Type B pancreatic cell (in vitro differentiated cells): Measurements from ENCODE around the gene DDR1. TPM values are rescaled to one million over a fixed set of nuclear protein-coding genes. Genes with fewer than 3 reads are reported as not detected.
"Not testable (repeated sequence)": the region's sequence is repeated elsewhere in the genome, so short reads cannot be mapped to it uniquely, and the experiment has no call there.

ENCODE experiments used
- DNase-seq: peaks from one replicate; pipeline ENCODE4 v3.0.0; 2021; ENCODE audit warnings: mixed read lengths; ENCODE audit not compliant: unreplicated experiment; ENCODE audit errors: extremely low spot score
- H3K27ac Mint-ChIP-seq: 2 replicates; pipeline ENCODE4 v1.8.0; 2021; ENCODE audit warnings: mild to moderate bottlenecking, mixed read lengths
- H3K27me3 Mint-ChIP-seq: 2 replicates; pipeline ENCODE4 v1.8.0; 2021; ENCODE audit warnings: mixed read lengths
- H3K36me3 Mint-ChIP-seq: 2 replicates; pipeline ENCODE4 v1.8.0; 2021; ENCODE audit warnings: mixed read lengths
- H3K4me1 Mint-ChIP-seq: one replicate; pipeline ENCODE4 v1.8.0; 2021; ENCODE audit warnings: mixed read lengths; ENCODE audit not compliant: unreplicated experiment
- H3K4me3 Mint-ChIP-seq: 2 replicates; pipeline ENCODE4 v1.8.0; 2021; ENCODE audit warnings: mild to moderate bottlenecking, mixed read lengths
- H3K9me3 Mint-ChIP-seq: 2 replicates; pipeline ENCODE4 v1.8.0; 2021; ENCODE audit warnings: mixed read lengths
- CTCF ChIP-seq: fragments of 200-600 bp; sonication (generic); conservative IDR thresholded peaks from 2 replicates; pipeline ENCODE4 v1.5.0; 2021; ENCODE audit warnings: antibody characterized with exemption, mild to moderate bottlenecking
- total RNA-seq: library from RNA; stranded (reverse); gene quantifications from 2 replicates; pipeline ENCODE4 v1.2.1, GENCODE V29; 2021; ENCODE audit warnings: low replicate concordance

The DDR1 gene
- total RNA-seq, 1 donor from 2014 or later, result 197 TPM

- Mint-ChIP-seq H3K4me3 (no peak overlapping the region), H3K27ac (peak overlapping the region; percentile 82), H3K9me3 (no peaks in the 10 kb centered on the region), H3K36me3 (no peaks in the 10 kb centered on the region), H3K27me3 (no peaks in the 10 kb centered on the region), H3K4me1 (peaks cover 47% of the 10 kb centered on the region)
- TF ChIP-seq CTCF, result no peak
- DNase-seq, result no peak
These were observed 36.8 kb upstream of the DDR1 start for GRCh38 chr6:30847421-30847970.

GRCh38 chr6:30847971-30848436 lies 36.3 kb upstream of the DDR1 start:
- peak overlapping the region; percentile 82 for H3K27ac Mint-ChIP-seq
- peaks cover 42% of the 10 kb centered on the region for H3K4me1 Mint-ChIP-seq
- H3K4me3 Mint-ChIP-seq, result no peak overlapping the region
- no peaks in the 10 kb centered on the region for H3K36me3 Mint-ChIP-seq
- no peak for DNase-seq
- H3K27me3 Mint-ChIP-seq, result no peaks in the 10 kb centered on the region
- no peak for TF ChIP-seq CTCF
- H3K9me3 Mint-ChIP-seq, result no peaks in the 10 kb centered on the region

GRCh38 chr6:30849903-30850651 lies 34.2 kb upstream of the DDR1 start:
- Mint-ChIP-seq H3K4me3 (no peak overlapping the region), H3K36me3 (no peaks in the 10 kb centered on the region), H3K27me3 (no peaks in the 10 kb centered on the region), H3K27ac (no peak overlapping the region), H3K9me3 (no peaks in the 10 kb centered on the region), H3K4me1 (peaks cover 32% of the 10 kb centered on the region)
- no peak for DNase-seq
- TF ChIP-seq CTCF, result no peak

- not testable (repeated sequence) for H3K27ac Mint-ChIP-seq, H3K4me3 Mint-ChIP-seq, H3K9me3 Mint-ChIP-seq, DNase-seq, H3K27me3 Mint-ChIP-seq, H3K36me3 Mint-ChIP-seq
- peaks cover 44% of the 10 kb centered on the region for H3K4me1 Mint-ChIP-seq
These were observed 31.9 kb upstream of the DDR1 start for GRCh38 chr6:30852459-30852858.

GRCh38 chr6:30854285-30855040 lies 29.9 kb upstream of the DDR1 start:
- no peaks in the 10 kb centered on the region for H3K36me3 Mint-ChIP-seq
- no peaks in the 10 kb centered on the region for H3K9me3 Mint-ChIP-seq
- peaks cover 32% of the 10 kb centered on the region for H3K4me1 Mint-ChIP-seq
- no peak for TF ChIP-seq CTCF
- no peaks in the 10 kb centered on the region for H3K27me3 Mint-ChIP-seq
- DNase-seq, result no peak
- H3K27ac Mint-ChIP-seq, result no peak overlapping the region
- H3K4me3 Mint-ChIP-seq, result no peak overlapping the region
